GM23248 (cell line): Measurements from ENCODE around the gene CFC1.
"Not testable (repeated sequence)": the region's sequence is repeated elsewhere in the genome, so short reads cannot be mapped to it uniquely, and the experiment has no call there.

Experiments
- EZH2 ChIP-seq: fragments of 200-600 bp; sonication (generic); IDR thresholded peaks from 2 replicates; pipeline ENCODE4 v1.6.1; 2018; ENCODE audit warnings: antibody characterized with exemption, mild to moderate bottlenecking; ENCODE audit not compliant: insufficient read depth, poor library complexity, severe bottlenecking
- EZH2phosphoT487 ChIP-seq: fragments of 200-600 bp; sonication (generic); IDR thresholded peaks from 2 replicates; pipeline ENCODE4 v1.6.1; 2018; ENCODE audit warnings: antibody characterized with exemption, moderate library complexity, mild to moderate bottlenecking, low read depth; ENCODE audit not compliant: insufficient read depth

DNA sequence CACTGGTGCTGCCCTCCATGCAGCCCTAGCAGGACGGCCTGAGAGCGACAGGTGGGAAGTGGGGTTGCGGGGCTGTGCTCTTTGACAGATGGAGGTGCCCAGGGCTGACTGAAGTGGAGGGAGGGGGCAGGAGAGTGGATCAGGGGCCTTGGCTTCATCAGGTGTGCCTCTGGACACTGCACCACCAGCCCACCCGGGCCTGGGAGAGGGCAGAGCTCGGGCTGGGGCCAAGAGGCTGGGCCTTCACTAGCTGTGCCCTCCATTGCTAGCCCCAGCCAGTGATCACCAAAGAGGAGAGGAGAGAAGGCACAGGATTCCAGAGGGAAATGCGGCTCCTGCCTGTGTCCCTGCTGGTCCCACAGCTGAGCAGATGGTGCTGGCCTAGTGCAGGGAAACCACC lies 2.6 kb downstream of the CFC1 start:
- TF ChIP-seq EZH2phosphoT487, EZH2: not testable (repeated sequence)
